ENCODE measurements around the gene TSPAN4.

TSPAN4 gene

DNA sequence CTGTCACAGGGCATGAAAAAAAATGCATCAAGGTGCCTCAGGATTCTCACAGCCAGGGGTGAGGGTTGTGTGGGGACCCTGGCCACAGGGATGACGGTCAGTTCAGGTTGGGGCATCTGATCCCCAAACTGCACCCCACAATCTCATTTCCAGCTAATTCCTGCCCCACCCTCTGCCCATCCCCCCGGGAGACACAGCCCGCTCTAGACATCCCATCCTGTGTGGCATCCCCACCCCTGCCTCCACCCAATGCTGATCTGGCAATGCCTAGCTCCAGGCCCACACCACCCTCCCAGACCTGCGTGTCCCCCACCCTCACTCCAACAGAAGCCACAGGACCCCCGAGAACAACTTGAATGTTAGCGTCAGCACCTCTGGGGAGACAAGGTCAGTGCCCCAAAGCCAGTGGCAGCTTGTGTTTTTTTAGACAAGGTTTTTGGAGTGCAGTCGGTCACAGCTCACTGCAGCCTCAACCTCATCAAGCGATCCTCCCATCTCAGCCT is 25.3 kb downstream of the TSPAN4 start:
- no peak for DNase-seq

DNA sequence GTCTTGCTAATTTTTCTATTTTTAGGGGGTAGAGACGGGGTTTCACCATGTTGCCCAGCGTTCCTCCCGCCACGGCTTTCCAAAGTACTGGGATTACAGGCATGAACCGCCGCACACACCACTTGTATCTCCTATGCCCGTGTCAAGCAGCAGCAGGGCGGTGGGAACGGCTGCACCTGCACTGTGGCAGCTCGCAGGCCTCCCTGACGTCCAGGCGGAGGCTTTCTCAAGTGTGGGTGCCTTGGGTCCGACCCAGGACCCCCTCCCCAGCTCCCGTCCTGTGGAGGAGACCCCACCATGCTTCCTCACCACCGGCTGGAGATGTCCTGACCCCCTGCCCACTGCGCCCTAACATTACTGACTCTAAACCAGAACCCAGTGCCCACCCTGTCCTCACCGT is 25.7 kb downstream of the TSPAN4 start:
- no peak for DNase-seq

DNA sequence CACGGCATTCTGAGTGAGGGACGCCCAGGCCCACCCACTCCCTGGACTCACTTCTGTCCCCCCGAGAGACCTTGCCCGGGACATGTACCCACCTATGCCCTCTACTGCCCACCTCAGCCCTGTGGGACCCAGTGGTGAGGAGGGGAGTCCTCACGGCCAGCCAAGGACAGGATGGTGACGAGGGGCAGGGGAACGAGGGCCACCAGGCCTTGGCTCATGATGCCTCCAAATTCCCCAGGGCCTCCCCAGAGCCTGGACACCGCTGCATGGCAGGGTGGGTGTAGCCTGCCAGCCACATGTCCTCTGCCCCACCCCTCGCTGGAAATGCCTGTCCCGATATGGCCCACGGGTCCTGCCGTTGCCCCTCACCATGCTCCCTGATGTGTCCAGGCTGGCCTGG is 26.1 kb downstream of the TSPAN4 start:
- DNase-seq: no peak

DNA sequence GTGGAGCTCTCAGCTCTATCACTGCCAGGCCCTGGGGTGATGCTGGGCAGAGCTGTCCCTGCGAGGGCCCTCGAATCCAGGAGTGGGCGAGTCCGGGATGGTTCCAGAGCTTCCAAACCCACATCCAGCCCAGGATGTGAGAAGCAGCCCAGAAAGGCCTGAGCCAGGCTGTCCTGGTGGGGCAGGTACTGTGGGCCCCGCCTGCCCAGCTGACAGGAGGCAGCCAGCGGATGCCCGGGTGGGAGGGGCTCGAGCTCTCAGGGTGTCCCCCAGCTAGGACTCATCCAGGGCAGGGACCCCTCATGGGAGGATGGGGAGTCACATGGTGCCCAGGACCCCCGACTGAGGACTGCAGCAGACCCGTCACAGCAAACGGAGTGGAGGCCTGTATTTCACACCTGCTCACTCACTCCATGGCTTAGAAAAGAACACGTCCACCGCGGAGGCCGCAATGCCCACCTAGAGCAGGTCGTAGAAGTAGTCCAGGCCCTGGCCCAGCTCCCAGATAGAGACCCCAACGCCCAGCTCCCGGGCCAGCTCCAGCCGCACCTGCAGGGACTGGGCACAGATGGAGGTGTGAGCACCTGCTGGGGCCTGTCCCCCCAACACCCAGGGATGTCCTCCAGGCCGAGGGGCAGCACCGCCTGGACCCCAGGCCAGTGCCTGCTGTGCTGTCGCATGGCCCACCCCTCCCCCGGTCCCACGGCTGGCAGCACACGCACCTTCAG is 26.9 kb downstream of the TSPAN4 start:
- no peak for DNase-seq

DNA sequence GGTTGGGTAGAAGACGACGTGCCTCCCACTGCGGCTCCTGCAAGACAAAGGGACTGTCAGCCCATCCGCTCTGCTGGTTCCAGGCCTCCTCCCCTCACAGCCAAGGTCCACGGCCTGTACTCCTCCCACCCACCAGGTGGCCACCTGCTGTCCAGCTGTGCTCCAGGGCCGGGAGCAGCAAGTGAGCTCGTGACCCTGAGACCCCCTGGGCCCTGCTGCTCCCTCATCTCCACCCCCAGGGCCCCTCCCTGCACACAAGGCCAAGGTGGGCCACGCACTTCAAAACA is 27.4 kb downstream of the TSPAN4 start:
- DNase-seq: no peak

DNA sequence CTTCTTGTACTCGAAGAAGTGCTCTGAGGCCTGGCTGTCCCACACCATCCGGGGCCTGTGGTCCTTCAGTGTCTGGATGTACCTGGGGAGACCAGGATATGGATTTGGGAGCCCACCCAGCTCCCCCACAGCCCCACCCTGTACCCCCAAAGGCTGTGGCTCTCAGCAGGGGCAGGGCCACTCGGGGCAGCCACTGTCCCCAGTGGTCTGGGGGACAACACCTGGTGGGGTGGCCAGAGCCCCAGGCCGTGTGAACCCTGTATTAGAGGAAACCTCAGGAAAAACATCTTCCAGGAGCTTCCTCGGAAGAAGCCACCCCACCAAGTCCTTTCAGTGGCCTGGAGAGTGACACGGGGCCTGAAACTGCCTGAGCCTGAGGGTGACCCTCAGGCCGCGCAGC is 27.8 kb downstream of the TSPAN4 start:
- no peak for DNase-seq

DNA sequence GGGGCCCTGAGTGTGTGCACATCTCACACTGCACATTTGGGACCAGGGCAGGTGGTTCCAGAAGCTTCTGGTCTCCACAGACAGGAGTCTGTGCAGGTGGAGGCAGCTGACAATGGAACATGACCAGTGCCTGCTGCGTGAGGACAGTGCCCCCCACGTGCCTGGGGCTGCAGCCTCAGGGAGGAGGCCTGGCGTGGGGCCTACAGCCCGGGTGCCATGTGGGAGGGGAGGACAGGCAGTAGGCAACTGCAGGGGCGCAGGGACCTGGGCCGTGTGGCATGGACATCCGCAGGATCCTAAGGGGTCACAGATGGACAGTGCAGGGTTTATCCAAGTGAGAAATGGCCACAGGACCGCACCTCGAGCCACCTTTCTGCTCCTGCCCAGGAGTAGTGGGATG is 28.8 kb downstream of the TSPAN4 start:
- DNase-seq: no peak

DNA sequence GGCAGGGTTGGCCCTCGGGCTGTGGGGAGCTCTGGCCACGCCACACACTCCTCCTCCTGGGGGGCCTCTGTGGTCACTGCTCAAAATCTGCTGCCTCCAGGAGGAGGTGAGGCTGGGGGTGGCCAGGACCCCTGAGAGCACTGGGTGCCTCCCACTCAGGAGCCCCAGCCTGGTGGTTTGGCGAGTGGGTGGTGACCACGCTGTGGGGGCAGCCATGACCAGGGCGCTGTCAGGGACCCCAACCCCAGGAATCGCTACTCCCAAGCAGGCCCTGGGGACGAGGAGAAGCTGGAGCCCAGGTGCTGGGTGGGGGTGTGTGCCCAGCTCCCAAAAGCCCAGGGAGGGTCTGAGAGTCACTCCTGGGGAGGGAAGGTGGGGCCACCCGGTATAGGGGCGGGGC is 30.1 kb downstream of the TSPAN4 start:
- no peak for DNase-seq

DNA sequence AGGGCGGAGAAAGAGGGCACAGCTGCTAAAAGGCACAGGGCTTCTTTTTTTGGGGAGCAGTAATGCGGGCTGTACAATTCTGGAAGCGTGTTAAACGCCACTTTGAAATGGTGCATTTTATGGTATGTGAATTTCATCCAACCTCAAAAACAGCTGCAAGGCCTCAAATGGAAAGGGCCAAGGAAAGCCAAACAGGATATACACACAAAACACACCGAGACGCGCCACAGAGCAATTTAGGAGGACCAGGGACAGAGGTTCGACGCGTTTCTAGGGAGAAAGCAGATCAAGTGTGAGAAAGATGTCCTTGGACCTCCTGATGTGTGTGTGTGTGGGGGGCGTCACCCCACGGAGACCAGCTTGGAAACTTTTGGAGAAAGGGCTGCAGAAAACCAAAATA is 31.1 kb downstream of the TSPAN4 start:
- DNase-seq: no peak

DNA sequence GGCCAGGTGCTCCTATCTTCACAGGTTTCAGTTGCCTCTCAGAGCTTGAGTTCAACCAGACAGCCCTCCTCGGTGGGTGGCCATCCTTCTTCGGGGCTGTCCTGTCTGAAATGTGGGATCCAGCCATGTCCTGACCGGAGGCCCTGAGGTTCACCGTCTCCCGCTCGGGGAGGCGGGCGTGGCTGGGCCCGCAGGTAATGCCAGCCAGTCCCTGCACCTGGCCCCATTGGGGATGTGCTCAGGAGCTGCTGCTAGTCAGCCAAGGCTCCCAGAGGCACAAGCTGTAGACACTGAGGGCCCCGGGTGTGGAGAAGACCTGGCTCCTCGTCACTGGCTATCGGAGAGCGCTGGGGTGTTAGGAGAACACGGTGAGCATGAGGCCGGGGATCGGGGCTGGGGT is 32.6 kb downstream of the TSPAN4 start:
- no peak for DNase-seq

DNA sequence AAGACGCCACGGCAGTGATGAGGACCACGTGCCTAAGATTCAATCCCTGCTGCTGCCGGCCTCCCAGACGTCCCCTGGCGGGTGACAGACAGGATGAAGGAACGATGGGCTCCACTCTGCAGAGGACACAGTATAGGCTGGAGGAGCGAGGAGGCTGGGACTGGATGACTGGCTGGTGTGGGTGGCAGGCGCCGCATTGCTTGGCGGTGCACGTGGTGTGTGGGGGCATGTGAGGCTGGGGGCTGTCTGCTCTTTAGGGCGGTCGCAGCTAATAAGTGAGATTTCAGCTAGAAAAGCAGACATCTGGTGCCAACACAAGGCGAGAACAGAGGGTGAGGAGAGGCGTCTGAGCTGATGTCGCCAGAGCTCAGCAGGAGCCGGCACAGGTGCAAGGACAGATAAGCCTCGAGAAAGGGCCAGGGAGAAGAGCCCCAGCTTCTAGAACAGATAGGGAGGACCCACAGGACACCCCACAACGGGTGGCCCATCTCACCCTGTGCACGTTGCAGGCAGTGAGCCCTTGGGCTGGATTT is 33.2 kb downstream of the TSPAN4 start:
- no peak for DNase-seq

DNA sequence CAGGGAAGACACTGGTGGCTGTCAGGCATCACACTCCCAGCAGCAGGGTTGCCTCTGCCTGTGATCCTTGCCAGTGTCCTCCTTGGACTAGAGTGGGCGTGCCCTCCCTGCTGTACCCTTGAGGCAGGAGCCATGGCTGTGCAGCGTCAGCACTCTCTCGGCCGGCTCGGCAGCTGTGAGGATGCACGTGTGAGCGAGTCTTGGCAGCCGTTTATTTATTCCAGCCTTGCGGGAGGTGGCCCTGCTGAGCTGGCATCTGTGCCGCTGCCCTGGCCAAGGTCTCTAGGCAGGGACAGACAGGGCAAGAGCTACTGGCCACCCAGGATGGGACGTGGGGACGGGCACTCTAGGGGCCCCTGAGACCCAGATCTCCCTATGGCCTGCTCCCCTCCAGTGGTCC is 33.9 kb downstream of the TSPAN4 start:
- no peak for DNase-seq

DNA sequence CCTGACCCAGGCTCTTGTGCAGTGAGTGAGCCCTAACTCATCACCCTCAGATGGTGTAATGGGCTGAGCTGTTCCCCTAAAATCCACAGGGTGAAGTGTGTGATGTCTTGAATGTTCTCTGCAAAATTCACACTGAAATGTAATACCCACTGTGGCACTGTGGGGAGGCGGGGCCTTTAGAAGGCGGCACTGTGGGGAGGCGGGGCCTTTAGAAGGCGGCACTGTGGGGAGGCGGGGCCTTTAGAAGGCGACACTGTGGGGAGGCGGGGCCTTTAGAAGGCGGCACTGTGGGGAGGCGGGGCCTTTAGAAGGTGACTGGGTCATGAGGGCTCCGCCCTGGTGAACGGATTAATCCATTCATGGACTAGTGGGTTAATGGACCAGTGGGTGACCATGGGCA is 34.9 kb downstream of the TSPAN4 start:
- DNase-seq: no peak

DNA sequence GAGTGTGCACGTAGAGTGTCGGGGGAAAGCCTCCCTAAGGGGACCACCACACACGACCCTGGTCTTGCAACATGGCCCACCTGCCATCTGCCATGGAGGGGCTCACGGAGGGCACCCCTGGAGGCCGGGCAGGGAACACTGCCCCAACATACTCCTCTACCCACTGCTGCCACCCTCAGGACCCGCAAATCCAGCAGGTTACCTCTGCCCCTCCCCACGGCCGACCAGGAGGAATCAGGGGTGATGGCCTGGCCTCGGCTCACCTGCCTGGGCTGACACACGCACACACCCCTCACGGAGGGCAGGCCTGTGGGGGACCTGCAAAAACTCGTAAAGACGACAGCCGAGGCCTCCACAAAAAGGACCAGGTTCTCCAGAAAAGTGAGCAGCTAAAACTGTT is 37.8 kb downstream of the TSPAN4 start:
- DNase-seq: no peak

DNA sequence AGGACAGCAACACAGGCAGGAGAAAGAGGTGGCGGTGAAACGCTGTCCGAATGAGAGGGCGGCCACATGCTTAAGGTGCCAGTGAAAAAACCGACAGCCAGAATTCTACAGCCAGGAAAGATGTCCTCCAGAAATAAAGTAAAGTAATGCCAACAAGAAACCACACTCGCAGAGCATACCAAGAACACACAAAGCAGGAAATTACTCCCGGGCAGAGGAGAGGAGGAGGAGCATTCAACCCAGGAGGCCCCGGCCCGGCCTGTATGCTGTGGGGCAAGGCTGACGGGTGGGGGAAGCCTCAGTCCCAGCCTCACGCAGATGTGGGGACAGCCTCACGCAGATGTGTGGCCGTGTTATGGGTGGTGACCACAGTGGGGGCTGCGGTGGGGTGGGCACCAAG is 39.9 kb downstream of the TSPAN4 start:
- no peak for DNase-seq

DNA sequence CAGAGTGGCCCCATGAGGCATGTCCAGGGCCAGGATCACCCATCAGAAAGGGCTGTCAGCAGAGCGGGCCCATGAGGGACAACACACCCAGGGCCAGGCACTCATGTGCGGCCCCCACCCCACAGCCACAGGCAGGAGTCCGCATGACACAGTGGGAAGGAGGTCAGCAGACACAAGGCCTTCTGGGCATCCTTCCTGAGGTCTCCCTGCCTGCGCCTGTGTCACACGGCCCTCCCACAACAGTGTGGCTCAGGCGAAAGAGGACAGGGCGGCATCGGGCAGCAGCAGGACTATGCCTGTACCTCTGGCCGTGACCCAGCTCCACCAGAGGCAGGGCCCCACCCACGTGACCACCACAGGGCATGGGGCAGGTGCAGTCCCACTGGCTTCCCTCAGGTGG is 40.9 kb downstream of the TSPAN4 start:
- DNase-seq: no peak

DNA sequence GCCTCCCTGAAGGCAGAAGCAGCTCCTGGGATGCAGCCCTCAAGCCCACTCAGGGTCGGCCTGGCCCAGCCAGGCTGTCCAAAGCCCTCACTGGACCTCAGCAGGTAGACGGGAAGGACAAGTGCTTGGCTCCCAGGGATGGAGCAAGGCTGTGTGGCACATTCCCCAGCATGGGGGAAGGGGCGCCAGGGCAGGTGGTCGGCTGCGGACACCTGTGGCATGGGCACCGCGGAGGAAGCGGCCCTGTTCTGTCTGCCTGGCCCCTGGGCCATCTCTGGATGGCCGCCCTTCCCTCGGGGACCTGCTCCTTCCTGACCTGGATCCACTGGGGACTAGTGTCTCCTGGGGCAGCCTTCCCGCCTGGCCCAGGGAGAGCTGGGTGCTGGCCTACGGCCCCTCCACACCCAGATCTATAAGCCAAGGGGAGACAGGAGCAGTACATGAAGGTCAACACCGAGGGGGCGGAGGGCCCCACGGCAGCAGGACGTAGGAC is 42.0 kb downstream of the TSPAN4 start:
- DNase-seq: no peak

DNA sequence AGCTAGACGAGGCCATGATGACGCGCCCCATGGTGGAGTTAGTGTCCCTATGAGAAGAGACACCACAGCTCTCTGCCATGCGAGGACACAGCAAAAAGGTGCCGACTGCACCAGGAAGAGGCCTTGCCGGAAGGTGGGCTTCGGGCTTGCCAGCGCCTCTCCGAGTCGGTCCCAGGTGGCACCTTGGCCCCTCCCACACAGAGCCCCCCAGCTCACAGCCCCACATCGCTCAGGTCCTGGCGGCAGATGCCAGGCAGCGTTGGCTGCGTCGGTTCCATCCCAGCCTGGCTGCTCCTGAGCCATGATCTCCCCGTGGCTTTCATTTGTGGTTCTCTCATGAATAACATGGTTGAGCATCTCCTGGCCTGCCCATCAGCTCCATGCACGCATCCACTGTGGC is 43.9 kb downstream of the TSPAN4 start:
- no peak for DNase-seq

DNA sequence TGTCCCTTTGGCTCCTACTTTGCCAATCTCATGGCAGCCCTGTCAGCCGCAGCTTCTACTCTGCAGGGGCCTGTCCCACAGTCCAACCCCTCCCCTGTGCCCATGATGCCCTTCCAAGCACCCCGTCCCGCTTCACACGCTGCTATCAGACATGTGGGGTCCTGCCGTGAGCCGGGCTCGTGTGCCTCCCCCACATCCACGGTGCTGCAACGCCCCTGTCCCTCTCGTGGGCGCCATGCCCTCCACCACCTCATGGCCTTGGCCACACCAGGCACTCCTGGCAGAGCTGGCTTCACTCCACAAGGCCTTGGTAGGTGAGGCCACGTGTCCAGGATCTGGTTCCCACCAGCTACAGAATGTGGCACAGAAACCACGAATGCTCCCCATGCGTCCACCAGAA is 44.9 kb downstream of the TSPAN4 start:
- no peak for DNase-seq

DNA sequence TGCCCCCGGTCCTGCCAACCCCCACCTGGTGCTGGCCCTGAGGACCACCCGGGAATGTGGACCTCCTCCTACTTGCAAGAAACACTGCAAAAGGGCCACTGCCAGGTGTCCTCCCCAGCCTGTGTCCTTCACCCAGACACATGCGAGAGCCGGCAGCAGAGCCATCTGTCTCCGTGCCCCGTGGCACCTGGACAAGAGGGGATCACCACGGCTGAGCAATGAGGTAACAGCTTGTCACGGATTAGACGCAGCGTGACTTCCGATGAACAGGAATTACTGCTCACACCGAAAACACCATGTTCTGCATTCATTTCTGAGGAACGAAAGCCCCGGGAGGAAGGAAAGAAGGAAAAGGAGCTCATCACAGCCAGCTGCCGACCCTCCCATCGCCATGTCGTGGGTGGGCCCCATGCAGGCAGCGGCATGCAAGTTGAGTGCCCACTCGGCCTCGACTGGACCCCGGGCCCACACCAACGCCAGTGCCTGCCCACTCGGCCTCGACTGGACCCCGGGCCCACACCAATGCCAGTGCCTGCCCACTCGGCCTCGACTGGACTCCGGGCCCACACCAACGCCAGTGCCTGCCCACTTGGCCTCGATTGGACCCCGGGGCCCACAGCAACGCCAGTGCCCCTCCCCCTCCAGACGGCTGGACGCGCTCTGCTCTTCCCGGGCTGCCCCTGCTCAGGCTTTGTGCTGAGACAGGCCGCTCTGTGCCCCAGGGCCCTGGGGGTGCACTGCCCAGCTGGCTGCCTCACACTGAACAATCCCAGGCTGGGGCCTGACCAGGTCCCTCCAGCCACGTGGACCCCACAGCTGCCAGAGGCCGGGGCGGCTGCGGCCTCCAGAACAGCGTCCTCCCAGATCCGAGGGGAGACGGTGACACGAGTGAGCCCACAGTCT is 45.9 kb downstream of the TSPAN4 start:
- no peak for DNase-seq

DNA sequence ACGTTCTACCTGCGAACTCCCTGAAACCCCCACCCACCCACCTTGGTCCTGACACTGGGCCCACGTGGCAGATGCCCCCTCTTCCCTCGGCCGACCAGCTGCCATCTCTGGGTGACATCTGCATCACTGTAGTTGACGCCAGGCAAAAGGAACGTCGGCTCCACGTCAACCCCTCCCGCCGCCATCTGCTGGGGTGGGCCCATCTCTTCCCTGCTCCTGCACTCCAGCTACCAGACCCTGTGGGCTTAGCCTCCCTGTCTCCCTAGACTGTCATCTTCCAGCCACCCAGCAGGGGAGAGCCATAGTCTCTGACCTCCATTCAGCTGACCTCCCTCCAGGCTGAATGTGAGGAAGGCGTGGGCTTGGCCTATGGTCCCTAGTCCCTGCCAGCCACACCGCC is 46.6 kb downstream of the TSPAN4 start:
- no peak for DNase-seq

DNA sequence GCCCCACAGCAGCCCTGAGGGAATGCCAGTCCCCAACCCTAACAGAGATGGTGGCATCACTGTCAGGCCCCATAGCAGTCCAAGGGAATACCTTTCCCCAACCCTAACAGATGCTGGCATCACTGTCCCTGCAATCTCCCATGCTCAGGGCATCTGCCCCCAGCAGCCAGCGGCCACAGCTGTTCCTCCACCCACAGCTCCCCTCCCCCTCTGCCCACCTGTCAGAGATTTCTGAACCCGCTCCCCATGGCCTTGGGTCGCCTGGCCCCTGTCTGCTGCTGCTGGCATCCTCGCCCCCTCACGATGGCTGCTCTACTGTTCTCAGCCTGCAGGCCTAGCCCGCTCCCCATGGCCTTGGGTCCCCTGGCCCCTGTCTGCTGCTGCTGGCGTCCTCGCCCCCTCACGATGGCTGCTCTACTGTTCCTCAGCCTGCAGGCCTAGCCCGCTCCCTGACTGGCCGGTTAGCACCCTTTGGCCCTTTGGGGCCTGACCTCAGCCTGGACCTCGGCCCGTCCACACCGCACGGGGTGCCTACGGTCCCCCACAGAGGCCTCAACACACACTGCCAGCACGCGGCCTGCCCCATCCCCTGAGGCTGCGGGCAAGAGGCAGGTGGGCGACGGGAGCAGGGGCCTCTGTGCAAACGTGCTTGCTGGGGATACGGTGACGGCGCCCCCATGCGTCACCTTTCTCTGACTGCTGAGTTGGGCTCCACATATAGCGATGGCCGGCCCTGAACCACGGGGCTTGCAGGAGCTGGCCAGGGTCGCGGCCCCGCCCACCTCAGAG is 47.2 kb downstream of the TSPAN4 start:
- no peak for DNase-seq

All from left hindlimb (tissue), 1 donor.